ENCODE data around the gene GSS. TPM values are rescaled to one million over a fixed set of nuclear protein-coding genes. Genes with fewer than 3 reads are reported as not detected.

Gene GSS
- total and polyA plus RNA-seq, 2 donors (not counting 3 experiments of a cell fraction or from before 2014, with no cell fraction given) = 47.9 to 65.1 TPM

- no peak for DNase-seq (ENCODE audit: low read depth, low spot score)
- intact Hi-C loops (cut with micrococcal nuclease) (no loop called here), dilution Hi-C loops (cut with MboI; ENCODE audit: extremely low pct_ligation_motif_present, low sequenced_read_pairs) (no loop called here)
- CTCF ChIA-PET = interaction anchor here (1.1 to 1.7 kb wide), 3 partner anchors 44 to 77 kb away, joined by 3 to 6 read pairs (median 3); partner anchors contain the start of gene ACSS2
- H2AFZ ChIP-seq (ENCODE audit: low read depth, low read length) = no peak overlapping the region
- H3K27ac ChIP-seq (ENCODE audit: insufficient read depth, low read depth, low read length) = no peak overlapping the region
- no peak overlapping the region for H3K9ac ChIP-seq (replicated peaks; ENCODE audit: extremely low read depth, insufficient read depth, low read length)
- H3K9me3 ChIP-seq (replicated peaks; ENCODE audit: control insufficient read depth, insufficient read depth, low read length) = no peaks in the 10 kb centered on the region
- no peaks in the 10 kb centered on the region for H3K27me3 ChIP-seq (ENCODE audit: control insufficient read depth in 2 of 2, insufficient read depth in 2 of 2, low read length in 2 of 2)
- POLR2A ChIA-PET = no interaction called here
- no peaks in the 10 kb centered on the region for H4K20me1 ChIP-seq (replicated peaks; ENCODE audit: control insufficient read depth, extremely low read depth, insufficient read depth, low read length)
- BruUV-seq (replicated peaks) = no TSS peak
- no peak overlapping the region for H3K4me3 ChIP-seq (replicated peaks in 1 of 3; ENCODE audit: insufficient read depth in 1 of 3, low read depth in 1 of 3, low read length in 3 of 3)
- H3K4me2 ChIP-seq (ENCODE audit: insufficient read depth, low read length) = no peak overlapping the region
- H3K36me3 ChIP-seq (ENCODE audit: control insufficient read depth in 2 of 2, extremely low read depth in 1 of 2, insufficient read depth in 2 of 2, low read length in 2 of 2) = no peaks in the 10 kb centered on the region
- H3K4me1 ChIP-seq (ENCODE audit: control insufficient read depth, extremely low read depth, insufficient read depth, low read length) = peaks cover 17% of the 10 kb centered on the region
- FAIRE-seq = no peak
- TF ChIP-seq MAX (IDR thresholded peaks at IDR 0.05; ENCODE audit: insufficient read depth, insufficient read length) (no peak), FOS (IDR thresholded peaks at IDR 0.05; ENCODE audit: borderline replicate concordance, insufficient read depth, low read length) (no peak), GATA2 (IDR thresholded peaks at IDR 0.05; ENCODE audit: insufficient read depth, insufficient read length, low read depth, low read length) (no peak), CTCF (IDR thresholded peaks at IDR 0.05; ENCODE audit: extremely low read depth in 1 of 2, insufficient read depth in 1 of 2, low read depth in 1 of 2, low read length in 2 of 2) (no peak), MYC (IDR thresholded peaks at IDR 0.05; ENCODE audit: low read depth, low read length) (no peak), POLR2A (IDR thresholded peaks at IDR 0.05; ENCODE audit: low read depth, low read length) (no peak), POLR2AphosphoS5 (IDR thresholded peaks at IDR 0.05; ENCODE audit: insufficient read depth, low read depth, low read length) (no peak), JUN (IDR thresholded peaks at IDR 0.05; ENCODE audit: borderline replicate concordance, insufficient read depth, insufficient read length, low read depth) (no peak), EZH2 (IDR thresholded peaks at IDR 0.05; ENCODE audit: borderline replicate concordance, low read depth, low read length, severe bottlenecking) (no peak)
- no peaks in the 10 kb centered on the region for H3K9me1 ChIP-seq (replicated peaks; ENCODE audit: control insufficient read depth, extremely low read depth, insufficient read depth, low read length)
- H3K79me2 ChIP-seq (ENCODE audit: control insufficient read depth, insufficient read depth, low read length) = peaks cover 6% of the 10 kb centered on the region
Observed at GRCh38 chr20:34951252-34951651, 4.4 kb downstream of the GSS start.

All from endothelial cell of umbilical vein (primary cell).